ENCODE results near the gene LURAP1L.

Gene LURAP1L

GRCh38 chr9:12765088-12765798, 9.6 kb upstream of the LURAP1L start:
- TF ChIP-seq FOXP2 (optimal IDR thresholded peaks at IDR 0.05; ENCODE audit: borderline replicate concordance, extremely low read depth, extremely low read length, insufficient read depth), result no peak
- TF ChIP-seq POLR2AphosphoS5 (IDR thresholded peaks at IDR 0.05; ENCODE audit: low read depth, low read length), result no peak
- TF ChIP-seq REST (IDR thresholded peaks at IDR 0.05; ENCODE audit: insufficient read depth in 1 of 2, low read depth in 2 of 2, low read length in 2 of 2), result no peak

GRCh38 chr9:12766357-12766756, 8.5 kb upstream of the LURAP1L start:
- TF ChIP-seq TAF1 (IDR thresholded peaks at IDR 0.05; ENCODE audit: borderline replicate concordance, insufficient read depth, low read length), result no peak
- TF ChIP-seq FOXP2 (optimal IDR thresholded peaks at IDR 0.05; ENCODE audit: borderline replicate concordance, extremely low read depth, extremely low read length, insufficient read depth), result no peak
- no peak for TF ChIP-seq REST (IDR thresholded peaks at IDR 0.05; ENCODE audit: insufficient read depth in 1 of 2, low read depth in 2 of 2, low read length in 2 of 2)

- TF ChIP-seq TAF1 (IDR thresholded peaks at IDR 0.05; ENCODE audit: borderline replicate concordance, insufficient read depth, low read length) (no peak), SIN3A (IDR thresholded peaks at IDR 0.05; ENCODE audit: borderline replicate concordance, insufficient read depth, low read length) (no peak), FOXP2 (optimal IDR thresholded peaks at IDR 0.05; ENCODE audit: borderline replicate concordance, extremely low read depth, extremely low read length, insufficient read depth) (no peak), POLR2AphosphoS5 (IDR thresholded peaks at IDR 0.05; ENCODE audit: low read depth, low read length) (no peak), REST (IDR thresholded peaks at IDR 0.05; ENCODE audit: insufficient read depth in 1 of 2, low read depth in 2 of 2, low read length in 2 of 2) (no peak)
Measured at GRCh38 chr9:12770261-12770660, 4.6 kb upstream of the LURAP1L start.

- no peak for TF ChIP-seq SIN3A (IDR thresholded peaks at IDR 0.05; ENCODE audit: borderline replicate concordance, insufficient read depth, low read length)
- no peak for TF ChIP-seq FOXP2 (optimal IDR thresholded peaks at IDR 0.05; ENCODE audit: borderline replicate concordance, extremely low read depth, extremely low read length, insufficient read depth)
- TF ChIP-seq POLR2AphosphoS5 (IDR thresholded peaks at IDR 0.05; ENCODE audit: low read depth, low read length), result no peak
- no peak for TF ChIP-seq REST (IDR thresholded peaks at IDR 0.05; ENCODE audit: insufficient read depth in 1 of 2, low read depth in 2 of 2, low read length in 2 of 2)
- no peak for TF ChIP-seq TAF1 (IDR thresholded peaks at IDR 0.05; ENCODE audit: borderline replicate concordance, insufficient read depth, low read length)
Measured at GRCh38 chr9:12771891-12772290, 2.9 kb upstream of the LURAP1L start.

- TF ChIP-seq TAF1 (IDR thresholded peaks at IDR 0.05; ENCODE audit: borderline replicate concordance, insufficient read depth, low read length) (no peak), SIN3A (IDR thresholded peaks at IDR 0.05; ENCODE audit: borderline replicate concordance, insufficient read depth, low read length) (no peak), FOXP2 (optimal IDR thresholded peaks at IDR 0.05; ENCODE audit: borderline replicate concordance, extremely low read depth, extremely low read length, insufficient read depth) (no peak), POLR2AphosphoS5 (IDR thresholded peaks at IDR 0.05; ENCODE audit: low read depth, low read length) (no peak), REST (IDR thresholded peaks at IDR 0.05; ENCODE audit: insufficient read depth in 1 of 2, low read depth in 2 of 2, low read length in 2 of 2) (no peak)
Measured at GRCh38 chr9:12773562-12773961, 1.3 kb upstream of the LURAP1L start.

Data from PFSK-1 (cell line).